ENCODE data around the gene PGAM5.
"Not testable (repeated sequence)": the region's sequence is repeated elsewhere in the genome, so short reads cannot be mapped to it uniquely, and the experiment has no call there.

Gene PGAM5

DNA sequence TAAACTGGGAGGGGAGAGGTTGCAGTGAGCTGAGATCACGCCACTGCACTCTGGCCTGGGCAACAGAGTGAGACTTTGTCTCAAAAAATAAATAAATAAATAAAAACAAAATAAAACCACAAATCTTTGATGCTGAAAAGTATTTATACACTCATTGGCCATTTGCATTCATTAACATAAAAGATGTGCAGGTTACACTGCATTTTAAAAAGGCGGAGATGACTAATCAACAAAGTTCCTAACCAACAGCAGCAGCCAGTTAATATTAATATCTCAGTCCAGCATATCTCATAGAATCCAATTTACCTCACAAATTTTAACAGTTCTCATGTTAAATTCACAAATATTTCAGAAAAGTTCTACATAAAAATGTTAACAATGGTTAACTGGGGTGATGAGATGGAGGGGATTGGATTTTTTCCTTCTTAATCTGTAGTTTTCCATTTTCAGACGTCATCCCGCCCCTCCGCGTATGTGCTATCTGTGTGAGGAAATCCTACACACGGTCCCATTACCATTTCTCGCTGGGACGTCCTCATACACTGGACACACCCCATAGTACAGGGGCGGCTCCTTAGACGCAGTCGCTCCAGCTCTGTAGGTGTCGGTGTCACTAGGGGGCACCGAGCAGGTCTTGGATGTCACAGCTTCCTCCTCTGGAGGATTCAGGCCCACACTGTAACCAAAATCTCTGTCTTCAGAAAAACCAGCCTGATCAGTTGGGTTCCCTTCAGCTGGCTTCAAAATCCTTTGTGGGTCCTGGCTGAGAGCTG lies 43.7 kb downstream of the PGAM5 start:
- no peak for DNase-seq

GRCh38 chr12:132758825-132759224 lies 48.2 kb downstream of the PGAM5 start:
- not testable (repeated sequence) for DNase-seq

GRCh38 chr12:132759359-132759758 lies 48.7 kb downstream of the PGAM5 start:
- DNase-seq = no peak

DNA sequence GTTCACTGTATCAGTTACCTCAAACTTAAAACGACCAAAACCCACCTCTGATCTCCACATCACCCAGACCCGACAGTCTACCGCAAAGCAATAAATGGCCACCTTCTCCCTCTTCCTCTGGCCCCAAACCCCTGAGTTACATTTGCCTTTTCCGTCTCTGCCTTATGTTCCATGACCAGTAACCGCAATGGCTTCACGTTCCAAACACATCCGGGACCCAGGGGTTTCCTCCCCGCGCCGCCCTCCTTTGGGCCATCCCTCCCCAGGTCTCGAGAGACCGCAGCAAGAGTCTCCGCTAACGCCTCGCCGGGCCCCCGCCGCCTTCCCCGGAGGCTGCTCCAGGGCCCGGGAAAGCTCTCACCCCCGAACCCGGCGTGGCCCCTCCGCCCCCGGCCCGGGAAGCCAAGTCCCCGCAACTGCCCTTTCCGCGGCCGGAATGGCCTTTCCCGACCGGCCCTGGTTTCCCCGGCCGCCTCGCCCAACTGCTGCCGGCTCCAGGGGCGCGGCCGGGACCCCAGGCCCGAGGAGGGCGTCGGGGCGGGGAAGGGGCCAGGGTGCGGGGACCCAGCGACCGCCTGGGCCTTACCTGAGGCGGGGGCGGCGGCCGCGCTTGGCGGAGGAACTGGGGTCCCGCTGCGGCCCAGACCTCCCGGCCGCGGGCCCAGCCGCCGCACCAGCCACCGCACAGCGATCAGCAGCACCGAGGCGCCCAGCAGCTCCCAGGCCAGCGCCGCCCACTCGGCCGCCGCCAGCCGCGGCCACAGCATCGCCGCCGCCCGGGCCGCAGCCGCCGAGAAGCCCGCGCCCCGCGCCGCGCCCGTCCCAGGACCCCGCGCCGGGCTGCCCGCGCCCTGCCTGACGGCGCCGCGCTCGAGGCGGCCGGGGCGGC lies 50.6 kb downstream of the PGAM5 start, which contains the start of gene ANKLE2:
Gene ANKLE2, minus strand, starts transcription at position 801 of the 889 bp plus-strand sequence. Its CDS starts 34 bp downstream, at position 767.
- DNase-seq = peak; percentile 63 to 66

GRCh38 chr12:132761921-132762583 lies 51.4 kb downstream of the PGAM5 start:
- DNase-seq = peak; percentile 77 to 81

DNA sequence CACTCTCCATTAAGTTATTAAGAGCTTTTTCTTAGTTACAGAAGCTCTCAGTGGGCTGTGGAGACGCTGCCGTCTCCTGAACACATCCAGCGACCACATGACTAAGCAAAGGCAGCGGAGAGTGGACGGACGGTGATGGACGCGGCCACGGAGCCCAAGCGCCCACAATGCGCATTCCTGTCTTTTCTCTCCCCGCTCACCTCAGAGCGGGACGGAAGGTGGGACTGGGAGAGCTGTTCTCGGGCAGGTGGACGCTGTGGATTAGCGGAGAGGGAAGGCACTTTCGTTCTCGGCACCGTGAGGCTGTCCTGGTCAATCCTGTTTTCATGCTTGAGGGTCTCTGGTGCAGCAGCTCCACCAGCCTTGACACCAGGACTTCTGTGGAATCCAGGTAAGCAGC lies 53.6 kb downstream of the PGAM5 start:
- no peak for DNase-seq

GRCh38 chr12:132765361-132765760 lies 54.7 kb downstream of the PGAM5 start:
- no peak for DNase-seq

DNA sequence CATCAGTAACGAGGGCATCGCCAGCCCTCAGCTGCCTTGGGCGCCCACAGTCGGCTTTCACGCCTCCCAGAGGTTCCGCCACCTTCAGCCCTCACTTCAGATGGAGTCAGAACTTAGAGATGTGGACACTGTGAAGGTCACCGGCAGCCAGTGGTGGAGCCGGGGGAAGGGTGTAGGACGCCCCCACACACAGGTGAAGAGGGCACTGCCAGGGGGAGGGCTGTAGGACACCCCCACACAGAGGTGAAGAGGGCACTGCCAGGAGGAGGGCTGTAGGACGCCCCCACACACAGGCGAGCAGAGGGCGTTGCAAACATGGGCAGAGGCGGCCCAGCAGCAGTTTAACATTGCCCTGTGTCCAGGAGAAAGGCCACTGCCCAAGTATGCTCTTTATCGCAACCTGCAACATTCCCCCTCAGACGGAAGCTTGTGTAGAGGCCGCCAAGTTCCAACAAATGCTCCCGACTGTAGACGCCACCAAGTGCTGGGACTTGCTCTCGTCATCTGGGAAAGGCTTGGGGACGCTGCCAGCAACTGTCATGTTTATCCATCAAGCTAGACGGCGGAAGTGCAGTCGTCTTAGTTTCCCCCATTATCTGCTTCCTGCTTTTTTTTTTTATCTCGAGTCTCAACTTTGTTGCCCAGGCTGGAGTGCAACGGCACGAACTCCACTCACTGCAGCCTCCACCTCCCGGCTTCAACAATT lies 55.9 kb downstream of the PGAM5 start:
- no peak for DNase-seq

GRCh38 chr12:132771126-132771838 lies 60.6 kb downstream of the PGAM5 start:
- DNase-seq = peak; percentile 41 to 42

All from activated CD4-positive, alpha-beta T cell treated with anti-CD3 and anti-CD28 coated beads, Interleukin-2, amount 50 U/mL, for 4 hours (primary cell).